HFF-Myc (cell line): ENCODE data around the gene PNLDC1.
"Not testable (repeated sequence)": the region's sequence is repeated elsewhere in the genome, so short reads cannot be mapped to it uniquely, and the experiment has no call there.

Experiments used
- DNase-seq: peaks from one replicate; pipeline ENCODE4 v3.0.0-alpha.2; 2011; ENCODE audit warnings: low read depth; ENCODE audit errors: extremely low read depth
- H3K4me3 ChIP-seq: replicated peaks from 2 replicates; pipeline ENCODE4 v1.5.1; 2011; ENCODE audit warnings: low read depth, mild to moderate bottlenecking, control low read depth, low read length
- TF ChIP-seq, protein P1 (sequence below): IDR thresholded peaks from 2 replicates; pipeline ENCODE4 v1.5.1; 2012; ENCODE audit warnings: mild to moderate bottlenecking, low read depth, low read length, control low read depth; ENCODE audit errors: missing control alignments

PNLDC1 gene

DNA sequence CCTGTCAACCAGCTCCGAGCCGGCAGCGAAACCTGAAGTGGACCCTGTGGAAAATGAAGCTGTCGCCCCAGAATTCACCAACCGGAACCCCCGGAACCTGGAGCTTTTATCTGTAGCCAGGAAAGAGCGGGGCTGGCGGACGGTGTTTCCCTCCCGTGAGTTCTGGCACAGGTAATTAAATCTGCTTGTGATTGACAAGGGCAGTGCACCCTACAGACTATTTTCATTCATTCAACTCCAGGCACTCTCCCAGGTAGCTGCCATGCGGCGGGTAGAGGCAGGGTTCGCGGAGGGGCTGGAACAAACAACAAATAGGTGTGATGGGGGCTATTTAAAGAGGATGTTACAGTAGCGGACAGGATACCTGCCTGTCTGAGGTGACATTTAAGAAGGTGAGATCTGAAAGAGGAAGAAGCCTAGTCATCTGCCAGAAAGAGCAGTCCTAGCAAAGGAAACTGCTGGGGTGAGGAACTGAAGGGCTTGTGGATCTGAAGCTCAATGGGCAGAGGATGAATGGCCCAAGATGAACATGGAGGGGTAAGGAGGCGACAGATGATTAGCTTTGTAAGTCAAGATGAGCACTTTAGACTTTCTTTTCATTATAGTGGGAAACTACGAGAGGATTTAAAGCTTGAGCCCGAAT, 9.0 kb upstream of the PNLDC1 start:
- H3K4me3 ChIP-seq: peak overlapping the region; percentile 96
- no peak for DNase-seq
- TF ChIP-seq, protein P1, sequence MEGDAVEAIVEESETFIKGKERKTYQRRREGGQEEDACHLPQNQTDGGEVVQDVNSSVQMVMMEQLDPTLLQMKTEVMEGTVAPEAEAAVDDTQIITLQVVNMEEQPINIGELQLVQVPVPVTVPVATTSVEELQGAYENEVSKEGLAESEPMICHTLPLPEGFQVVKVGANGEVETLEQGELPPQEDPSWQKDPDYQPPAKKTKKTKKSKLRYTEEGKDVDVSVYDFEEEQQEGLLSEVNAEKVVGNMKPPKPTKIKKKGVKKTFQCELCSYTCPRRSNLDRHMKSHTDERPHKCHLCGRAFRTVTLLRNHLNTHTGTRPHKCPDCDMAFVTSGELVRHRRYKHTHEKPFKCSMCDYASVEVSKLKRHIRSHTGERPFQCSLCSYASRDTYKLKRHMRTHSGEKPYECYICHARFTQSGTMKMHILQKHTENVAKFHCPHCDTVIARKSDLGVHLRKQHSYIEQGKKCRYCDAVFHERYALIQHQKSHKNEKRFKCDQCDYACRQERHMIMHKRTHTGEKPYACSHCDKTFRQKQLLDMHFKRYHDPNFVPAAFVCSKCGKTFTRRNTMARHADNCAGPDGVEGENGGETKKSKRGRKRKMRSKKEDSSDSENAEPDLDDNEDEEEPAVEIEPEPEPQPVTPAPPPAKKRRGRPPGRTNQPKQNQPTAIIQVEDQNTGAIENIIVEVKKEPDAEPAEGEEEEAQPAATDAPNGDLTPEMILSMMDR: no peak

DNA sequence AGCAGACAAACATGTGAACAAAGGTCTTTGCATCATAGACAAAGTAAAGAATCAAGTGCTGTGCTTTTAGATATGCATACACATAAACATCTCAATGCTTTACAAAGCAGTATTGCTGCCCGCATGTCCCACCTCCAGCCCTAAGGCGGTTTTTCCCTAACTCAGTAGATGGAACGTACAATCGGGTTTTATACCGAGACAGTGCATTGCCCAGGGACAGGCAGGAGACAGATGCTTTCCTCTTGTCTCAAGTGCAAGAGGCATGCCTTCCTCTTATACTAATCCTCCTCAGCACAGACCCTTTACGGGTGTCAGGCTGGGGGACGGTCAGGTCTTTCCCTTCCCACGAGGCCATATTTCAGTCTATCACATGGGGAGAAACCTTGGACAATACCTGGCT, 5.1 kb upstream of the PNLDC1 start:
- DNase-seq, H3K4me3 ChIP-seq: not testable (repeated sequence)

DNA sequence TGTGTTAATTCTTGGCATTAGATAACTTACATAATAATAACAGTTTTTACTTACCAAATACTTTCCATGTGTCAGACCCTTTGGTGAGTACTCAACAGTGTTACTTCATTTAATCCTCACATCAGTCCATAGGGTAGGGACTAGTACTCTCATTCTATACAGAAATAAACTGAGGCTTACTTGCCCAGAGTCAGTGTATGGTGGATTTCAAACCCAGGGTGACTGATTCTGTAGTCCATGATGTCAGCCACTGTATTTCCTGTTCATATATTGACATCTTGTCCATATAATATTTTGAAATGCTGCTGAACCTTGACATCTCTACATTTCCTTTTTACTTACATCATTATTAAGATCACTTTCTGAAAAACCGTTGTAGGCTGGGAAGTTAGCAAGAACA, 2.5 kb upstream of the PNLDC1 start:
- no peak overlapping the region for H3K4me3 ChIP-seq
- TF ChIP-seq, protein P1: no peak
- no peak for DNase-seq

DNA sequence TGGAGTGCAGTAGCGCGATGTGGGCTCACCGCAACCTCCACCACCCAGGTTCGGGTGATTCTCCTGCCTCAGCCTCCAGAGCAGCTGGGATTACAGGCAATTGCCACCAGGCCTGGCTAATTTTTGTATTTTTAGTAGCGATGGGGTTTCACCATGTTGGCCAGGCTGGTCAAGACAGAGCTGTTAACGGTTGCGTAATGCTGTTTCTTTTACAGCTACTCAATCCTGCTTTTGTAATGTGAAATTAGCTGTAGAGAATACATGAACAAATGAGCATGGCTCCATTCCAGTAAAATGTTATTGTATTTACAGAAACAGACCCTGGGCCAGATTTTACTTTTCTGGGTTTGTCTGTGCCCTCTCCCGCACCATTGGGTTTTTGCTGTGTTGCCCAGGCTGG, 1.9 kb downstream of the PNLDC1 start:
- TF ChIP-seq, protein P1: no peak

DNA sequence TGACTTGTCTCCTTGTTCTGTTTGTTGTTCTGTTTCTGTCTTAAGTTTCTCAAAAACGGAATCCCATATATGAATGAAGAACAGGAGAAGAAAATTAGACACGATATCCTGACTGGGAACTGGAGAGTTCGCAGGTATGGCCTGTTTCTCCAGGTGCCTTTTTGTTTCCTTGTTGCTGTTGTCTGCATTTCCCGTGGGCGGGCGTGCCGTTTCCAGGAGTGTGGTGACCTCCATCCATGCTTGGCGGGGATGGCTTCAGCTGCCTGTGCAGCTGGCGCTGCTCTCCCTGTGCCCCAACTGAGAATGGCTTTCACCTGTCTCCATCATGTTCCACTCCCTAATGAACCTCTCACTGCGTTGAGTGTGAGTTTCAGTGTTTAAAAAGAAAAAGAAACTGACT, 4.4 kb downstream of the PNLDC1 start:
- TF ChIP-seq, protein P1: no peak
- no peak overlapping the region for H3K4me3 ChIP-seq
- DNase-seq: no peak

More for the DNA sequence above, 1.9 kb downstream of the PNLDC1 start:
- no peak overlapping the region for H3K4me3 ChIP-seq
- DNase-seq: no peak

DNA sequence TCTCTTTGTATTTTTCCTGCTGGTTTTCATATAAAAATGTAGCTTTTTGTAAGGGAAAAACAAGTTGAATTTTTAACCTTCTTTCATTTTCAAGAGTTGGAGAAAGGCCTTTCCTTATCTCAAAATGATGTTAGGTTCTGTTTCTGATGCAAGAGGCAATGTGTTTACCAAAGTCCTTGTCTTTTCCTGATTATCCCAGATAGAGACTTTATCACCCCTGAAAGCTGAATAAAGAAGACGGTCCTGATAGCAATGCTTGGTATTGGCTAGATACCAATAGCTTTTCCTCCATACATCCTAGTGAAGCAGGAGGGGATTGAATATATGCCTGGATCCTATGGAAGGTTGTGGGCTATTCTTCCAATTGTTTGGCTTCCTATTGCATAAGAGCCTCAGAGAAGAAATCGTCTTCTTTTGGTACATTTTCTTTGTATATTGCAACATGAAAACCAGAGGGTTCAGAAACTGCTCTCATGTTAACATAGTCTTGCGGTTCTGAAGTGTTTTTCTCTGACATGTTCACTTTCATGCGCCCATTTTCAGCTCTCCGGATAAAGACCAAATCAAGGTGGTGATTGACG, 5.5 kb downstream of the PNLDC1 start:
- no peak overlapping the region for H3K4me3 ChIP-seq
- TF ChIP-seq, protein P1: no peak
- DNase-seq: no peak

DNA sequence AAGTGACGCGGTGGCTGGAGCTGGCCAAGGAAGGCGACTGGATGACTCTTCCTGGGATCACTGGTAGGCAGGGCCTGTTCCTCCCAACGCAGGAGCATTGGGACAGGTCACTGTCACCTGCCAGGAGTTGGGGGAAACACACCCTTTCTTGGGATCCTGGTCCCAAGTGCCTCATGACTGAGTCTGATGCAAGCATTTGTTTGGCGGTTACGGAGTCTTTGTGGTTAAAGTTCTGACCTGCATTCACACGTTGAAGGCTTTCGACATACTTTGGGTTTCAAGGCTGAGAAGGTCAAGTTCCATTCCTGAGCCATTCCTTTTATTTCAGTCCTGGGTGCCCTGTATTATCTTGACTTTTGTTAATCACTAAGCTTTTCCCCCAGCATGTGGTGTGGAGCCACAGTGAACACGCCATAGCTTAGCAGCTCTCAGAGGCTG, 6.0 kb downstream of the PNLDC1 start:
- no peak overlapping the region for H3K4me3 ChIP-seq
- TF ChIP-seq, protein P1: no peak
- DNase-seq: no peak
